HEK293T (cell line): ENCODE results near the gene HKDC1.
"Not testable (repeated sequence)": the region's sequence is repeated elsewhere in the genome, so short reads cannot be mapped to it uniquely, and the experiment has no call there.

Experiments
- CTCF ChIA-PET: fragments of 350-600 bp; formaldehyde crosslinking; extraction: SDS; loops from one replicate; lab custom pipeline; 2021; ENCODE audit warnings: antibody characterized with exemption, inconsistent platforms; lab: Yijun Ruan, JAX
- POLR2A ChIA-PET: fragments of 350-600 bp; formaldehyde crosslinking; extraction: SDS; loops from one replicate; lab custom pipeline; 2020; ENCODE audit warnings: antibody characterized with exemption, inconsistent platforms; lab: Yijun Ruan, JAX
- DNase-seq: peaks from one replicate; pipeline ENCODE4 v3.0.0; 2012; ENCODE audit warnings: mixed read lengths; ENCODE audit errors: extremely low spot score
- ARNT ChIP-seq: fragments of 450-650 bp; IDR thresholded peaks from 2 replicates; pipeline ENCODE4 v1.6.1; 2017; ENCODE audit warnings: mild to moderate bottlenecking
- BHLHE40 ChIP-seq: fragments of 450-650 bp; IDR thresholded peaks from 2 replicates; pipeline ENCODE4 v1.6.1; 2016; ENCODE audit warnings: mild to moderate bottlenecking, moderate library complexity, borderline replicate concordance
- CTBP1 ChIP-seq: fragments of 450-650 bp; IDR thresholded peaks from 2 replicates; pipeline ENCODE4 v1.6.1; 2016; ENCODE audit warnings: borderline replicate concordance
- ELF4 ChIP-seq: fragments of 450-650 bp; IDR thresholded peaks from 2 replicates; pipeline ENCODE4 v1.6.1; 2017; ENCODE audit warnings: antibody characterized with exemption
- FOXA1 ChIP-seq: fragments of 450-650 bp; IDR thresholded peaks from 2 replicates; pipeline ENCODE4 v1.6.1; 2016; ENCODE audit warnings: mild to moderate bottlenecking
- FOXK2 ChIP-seq: fragments of 450-650 bp; IDR thresholded peaks from 2 replicates; pipeline ENCODE4 v1.6.1; 2016; ENCODE audit warnings: mild to moderate bottlenecking
- FOXM1 ChIP-seq: fragments of 450-650 bp; IDR thresholded peaks from 2 replicates; pipeline ENCODE4 v1.6.1; 2017; ENCODE audit warnings: mild to moderate bottlenecking, borderline replicate concordance
- HDGF ChIP-seq: fragments of 450-650 bp; IDR thresholded peaks from 2 replicates; pipeline ENCODE4 v1.6.1; 2017; ENCODE audit warnings: antibody characterized with exemption, borderline replicate concordance
- L3MBTL2 ChIP-seq: fragments of 450-650 bp; conservative IDR thresholded peaks from 2 replicates; pipeline ENCODE4 v1.6.1; 2016; ENCODE audit warnings: mild to moderate bottlenecking
- LEF1 ChIP-seq: fragments of 450-650 bp; IDR thresholded peaks from 2 replicates; pipeline ENCODE4 v1.6.1; 2017; ENCODE audit warnings: mild to moderate bottlenecking, borderline replicate concordance
- NFRKB ChIP-seq: fragments of 450-650 bp; IDR thresholded peaks from 2 replicates; pipeline ENCODE4 v1.6.1; 2016; ENCODE audit warnings: mild to moderate bottlenecking, moderate library complexity
- SP1 ChIP-seq: fragments of 450-650 bp; IDR thresholded peaks from 2 replicates; pipeline ENCODE4 v1.6.1; 2017
- SUZ12 ChIP-seq: fragments of 450-650 bp; IDR thresholded peaks from 2 replicates; pipeline ENCODE4 v1.6.1; 2016; ENCODE audit warnings: mild to moderate bottlenecking
- TARDBP ChIP-seq: fragments of 450-650 bp; IDR thresholded peaks from 2 replicates; pipeline ENCODE4 v1.6.1; 2016
- ZNF384 ChIP-seq: fragments of 450-650 bp; IDR thresholded peaks from 2 replicates; pipeline ENCODE4 v1.6.1; 2016
- TF ChIP-seq, protein P1 (sequence below): fragments of 450-650 bp; IDR thresholded peaks from 2 replicates; pipeline ENCODE4 v1.6.1; 2016

Gene HKDC1

DNA sequence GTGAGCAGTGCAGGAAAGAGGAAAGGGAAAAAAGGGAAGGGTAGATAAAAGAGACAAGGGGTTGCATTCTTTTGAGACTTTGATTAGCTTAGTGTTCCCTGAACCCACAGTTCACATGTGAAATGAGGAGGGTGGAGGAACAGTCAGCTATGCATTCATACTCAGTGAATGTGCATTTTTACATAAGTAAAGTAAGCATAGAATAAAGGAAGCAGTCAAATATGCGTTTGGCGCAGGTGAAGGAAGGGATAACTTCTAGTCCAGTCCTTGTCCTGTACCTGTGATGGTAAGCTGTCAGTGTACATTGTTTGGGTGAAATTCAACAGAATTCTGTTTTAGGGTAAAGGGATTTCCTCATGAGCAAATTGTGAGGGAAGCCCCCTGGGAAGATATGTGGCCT is 86.3 kb downstream of the HKDC1 start:
- no peak for TF ChIP-seq TARDBP
- no peak for TF ChIP-seq ELF4
- TF ChIP-seq LEF1 = no peak
- TF ChIP-seq ARNT = no peak
- no peak for TF ChIP-seq CTBP1
- TF ChIP-seq SP1 = no peak
- TF ChIP-seq, protein P1, sequence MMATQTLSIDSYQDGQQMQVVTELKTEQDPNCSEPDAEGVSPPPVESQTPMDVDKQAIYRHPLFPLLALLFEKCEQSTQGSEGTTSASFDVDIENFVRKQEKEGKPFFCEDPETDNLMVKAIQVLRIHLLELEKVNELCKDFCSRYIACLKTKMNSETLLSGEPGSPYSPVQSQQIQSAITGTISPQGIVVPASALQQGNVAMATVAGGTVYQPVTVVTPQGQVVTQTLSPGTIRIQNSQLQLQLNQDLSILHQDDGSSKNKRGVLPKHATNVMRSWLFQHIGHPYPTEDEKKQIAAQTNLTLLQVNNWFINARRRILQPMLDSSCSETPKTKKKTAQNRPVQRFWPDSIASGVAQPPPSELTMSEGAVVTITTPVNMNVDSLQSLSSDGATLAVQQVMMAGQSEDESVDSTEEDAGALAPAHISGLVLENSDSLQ = no peak
- no peak for TF ChIP-seq L3MBTL2
- no peak for TF ChIP-seq FOXK2
- TF ChIP-seq BHLHE40 = no peak
- no peak for TF ChIP-seq SUZ12
- TF ChIP-seq HDGF = no peak
- TF ChIP-seq ZNF384 = no peak
- TF ChIP-seq FOXA1 = no peak
- TF ChIP-seq FOXM1 = no peak
- TF ChIP-seq NFRKB = no peak
- DNase-seq = no peak
- CTCF ChIA-PET = no interaction called here
- POLR2A ChIA-PET = interaction anchor here (0.9 kb wide), 1 partner anchor 11 kb away, joined by 4 read pairs; no protein-coding TSS in a partner anchor

DNA sequence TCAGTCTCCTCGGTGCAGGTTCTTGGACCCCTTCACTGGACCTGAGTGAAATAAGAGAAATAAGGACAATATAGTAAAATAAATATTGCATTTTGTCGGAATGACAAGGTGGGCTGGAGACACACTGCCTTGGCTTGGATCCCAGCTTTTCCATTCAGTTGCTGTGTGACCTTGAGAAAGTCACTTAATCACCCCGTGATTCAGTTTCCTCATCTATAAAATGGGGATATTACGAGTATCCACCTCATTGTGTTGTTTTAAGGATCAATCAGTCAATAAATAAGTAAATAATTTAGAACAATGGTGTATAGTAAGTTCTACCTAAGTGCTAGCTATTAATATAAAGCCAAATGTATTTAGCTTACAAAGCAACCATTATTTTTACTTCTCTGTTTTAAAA is 87.3 kb downstream of the HKDC1 start:
- CTCF ChIA-PET = no interaction called here
- DNase-seq = no peak
- TF ChIP-seq TARDBP (no peak), L3MBTL2 (no peak), FOXA1 (no peak), BHLHE40 (no peak), LEF1 (no peak), ARNT (no peak), ELF4 (no peak), FOXM1 (no peak), SUZ12 (no peak), NFRKB (no peak), SP1 (no peak)
- POLR2A ChIA-PET = no interaction called here

DNA sequence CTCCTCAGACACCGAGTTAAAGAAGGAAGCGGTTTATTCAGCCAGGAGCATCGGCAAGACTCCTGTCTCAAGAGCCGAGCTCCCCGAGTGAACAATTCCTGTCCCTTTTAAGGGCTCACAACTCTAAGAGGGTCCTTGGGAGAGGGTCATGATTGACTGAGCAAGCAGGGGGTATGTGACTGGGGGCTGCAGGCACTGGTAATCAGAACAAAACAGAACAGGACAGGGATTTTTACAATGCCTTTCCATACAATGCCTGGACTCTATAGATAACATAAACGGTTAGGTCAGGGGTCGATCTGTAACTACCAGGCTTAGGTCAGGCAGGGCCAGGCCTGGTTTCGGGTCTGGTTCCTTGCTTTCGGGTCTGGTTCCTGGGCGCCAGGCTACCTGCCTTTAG is 88.2 kb downstream of the HKDC1 start:
- CTCF ChIA-PET, POLR2A ChIA-PET: not testable (repeated sequence)

DNA sequence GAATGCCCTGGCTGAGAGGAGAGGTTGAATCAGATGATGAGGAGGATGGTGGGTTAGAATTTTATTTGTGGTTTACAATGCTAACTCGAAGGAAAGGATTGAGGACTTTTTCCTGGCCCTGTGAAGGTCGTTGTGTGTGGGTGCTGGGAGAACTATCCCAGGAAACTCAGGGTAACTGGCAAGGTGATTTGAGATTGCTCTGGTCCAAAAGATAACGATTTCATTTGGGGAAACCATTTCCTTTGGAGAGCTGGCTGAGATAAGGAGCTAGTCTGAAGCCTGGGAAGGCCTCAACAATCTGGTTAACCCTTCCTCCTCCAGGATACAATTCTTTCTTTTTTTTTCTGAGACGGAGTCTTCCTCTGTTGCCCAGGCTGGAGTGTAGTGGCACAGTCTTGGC is 91.2 kb downstream of the HKDC1 start:
- ChIA-PET CTCF (interaction anchor here (0.6 kb wide), 1 partner anchor 83 kb away, joined by 3 read pairs; no protein-coding TSS in a partner anchor), POLR2A (no interaction called here)
- no peak for DNase-seq
- TF ChIP-seq SUZ12 (no peak), LEF1 (no peak), NFRKB (no peak), BHLHE40 (no peak), CTBP1 (no peak), FOXM1 (no peak), TARDBP (no peak), SP1 (no peak), ELF4 (no peak), ZNF384 (no peak), ARNT (no peak), FOXK2 (no peak), FOXA1 (no peak), L3MBTL2 (no peak), HDGF (no peak)
- TF ChIP-seq, protein P1 = no peak

More for the DNA sequence above, 88.2 kb downstream of the HKDC1 start:
- not testable (repeated sequence) for DNase-seq

DNA sequence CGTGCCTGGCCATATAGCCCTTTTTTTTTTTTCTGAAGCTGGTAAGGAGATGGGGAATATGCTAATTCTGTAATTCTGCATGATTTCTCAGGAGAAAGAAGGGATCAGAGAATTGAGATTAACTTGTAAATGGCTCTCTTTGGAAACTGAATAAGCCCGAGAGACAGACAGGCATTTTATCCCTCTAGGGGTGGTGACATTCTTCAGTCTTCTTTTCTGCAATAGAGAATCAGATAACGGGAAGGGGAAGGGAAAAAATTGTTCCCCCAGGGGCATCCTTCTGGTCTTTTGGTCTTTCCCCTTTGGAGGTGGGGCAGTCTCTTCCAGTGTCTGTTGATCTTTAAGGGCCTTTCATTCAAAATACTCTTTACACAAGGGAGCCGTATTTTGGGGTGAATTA is 92.4 kb downstream of the HKDC1 start:
- no peak for DNase-seq
- CTCF ChIA-PET = interaction anchor here (1.5 kb wide), 1 partner anchor 8 kb away, joined by 4 read pairs; no protein-coding TSS in a partner anchor
- TF ChIP-seq SUZ12 = no peak
- TF ChIP-seq, protein P1 = no peak
- no peak for TF ChIP-seq L3MBTL2
- no peak for TF ChIP-seq FOXM1
- TF ChIP-seq HDGF = no peak
- POLR2A ChIA-PET = no interaction called here

DNA sequence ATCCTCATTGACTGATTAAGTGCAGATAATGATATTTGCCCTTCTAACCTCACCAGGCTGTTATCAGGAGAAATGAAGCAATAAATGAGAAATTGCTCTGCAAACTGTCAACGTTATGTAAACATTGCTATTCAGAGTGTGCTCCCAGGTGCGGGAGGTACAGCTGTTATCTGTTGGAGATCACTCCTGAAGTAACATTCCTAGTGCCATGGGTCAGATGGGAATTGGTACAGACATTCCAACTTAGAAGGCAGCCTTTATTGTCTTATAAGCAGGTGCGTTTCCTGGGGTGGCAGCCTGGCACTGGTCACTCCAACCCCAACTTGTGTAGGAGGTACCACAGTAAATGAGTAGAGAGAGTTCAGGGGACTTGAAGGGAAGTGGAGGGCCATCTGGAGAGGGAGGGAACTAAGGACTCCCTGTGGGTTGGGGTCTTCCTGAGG is 95.0 kb downstream of the HKDC1 start:
- CTCF ChIA-PET = no interaction called here
- TF ChIP-seq ARNT (no peak), FOXA1 (no peak), NFRKB (no peak), HDGF (no peak), LEF1 (no peak), CTBP1 (no peak), BHLHE40 (no peak), SUZ12 (no peak), ELF4 (no peak), SP1 (no peak), L3MBTL2 (no peak), FOXM1 (no peak), TARDBP (no peak), FOXK2 (no peak), ZNF384 (no peak)
- TF ChIP-seq, protein P1 = no peak
- POLR2A ChIA-PET = interaction anchor here (0.6 kb wide), 1 partner anchor 8 kb away, joined by 3 read pairs; no protein-coding TSS in a partner anchor
- DNase-seq = no peak
